Measurements from ENCODE around the gene NSD1. TPM values are rescaled to one million over a fixed set of nuclear protein-coding genes. Genes with fewer than 3 reads are reported as not detected.

Gene NSD1
- total and polyA plus RNA-seq, 10 of the 15 experiments (the other 5 are each of a cell fraction or from before 2014, with no cell fraction given): 7.0 to 57.9 (median 30.4) TPM

GRCh38 chr5:177183766-177184360 lies 50.3 kb downstream of the NSD1 start:
- SMC1A ChIA-PET (ENCODE audit: uncharacterized antibody, unreplicated experiment): interaction anchor here (1.2 kb wide), 1 partner anchor 24 kb away, joined by 3 read pairs; no protein-coding TSS in a partner anchor
- in situ Hi-C loops (cut with MboI): no loop called here
- Histone ChIP-seq H3K9ac (ENCODE audit: control insufficient read depth, insufficient read depth, low read length) (no peak overlapping the region), H3K4me3 (no peak overlapping the region), H3K27me3 (replicated peaks in 1 of 2; ENCODE audit: control insufficient read depth in 2 of 2, insufficient read depth in 2 of 2, low read length in 1 of 2) (no peaks in the 10 kb centered on the region), H3K79me2 (ENCODE audit: control insufficient read depth, insufficient read depth, low read length) (peaks cover 29% of the 10 kb centered on the region), H3K9me3 (replicated peaks; ENCODE audit: control insufficient read depth, insufficient read depth, low read length) (no peaks in the 10 kb centered on the region), H4K20me1 (ENCODE audit: control insufficient read depth, insufficient read depth) (no peaks in the 10 kb centered on the region), H3K27ac (ENCODE audit: control insufficient read depth, insufficient read depth) (no peak overlapping the region), H2AFZ (ENCODE audit: control insufficient read depth, low read depth, low read length) (no peak overlapping the region), H3K4me1 (ENCODE audit: control insufficient read depth, insufficient read depth, low read length) (no peaks in the 10 kb centered on the region), H3K4me2 (ENCODE audit: control insufficient read depth, insufficient read depth) (no peak overlapping the region), H3K36me3 (ENCODE audit: control insufficient read depth in 2 of 2, insufficient read depth in 2 of 2, low read length in 1 of 2) (peaks cover 2 to 6% of the 10 kb centered on the region in 2 experiments; a peak in 3 of 4 replicates)
- ATAC-seq (no peak), FAIRE-seq (no peak), DNase-seq (ENCODE audit: low read depth, low spot score) (no peak)
- BruUV-seq (replicated peaks): no TSS peak
- TF ChIP-seq RAD51 (IDR thresholded peaks at IDR 0.05): no peak
- TF ChIP-seq KDM1A (IDR thresholded peaks at IDR 0.05; ENCODE audit: borderline replicate concordance): no peak
- no peak for TF ChIP-seq CEBPZ (IDR thresholded peaks at IDR 0.05; ENCODE audit: low read depth, low read length)
- TF ChIP-seq POLR2AphosphoS2 (IDR thresholded peaks at IDR 0.05; ENCODE audit: low read depth, low read length): no peak
- no peak for TF ChIP-seq YY1 (IDR thresholded peaks at IDR 0.05; ENCODE audit: low read depth, low read length)
- no peak for TF ChIP-seq TCF7 (IDR thresholded peaks at IDR 0.05; ENCODE audit: borderline replicate concordance)
- TF ChIP-seq FOXM1 (IDR thresholded peaks at IDR 0.05; ENCODE audit: low read depth, low read length): no peak
- no peak for TF ChIP-seq POLR2A (IDR thresholded peaks at IDR 0.05; ENCODE audit: low read depth, low read length)
- no peak for TF ChIP-seq CBX3 (IDR thresholded peaks at IDR 0.05; ENCODE audit: borderline replicate concordance, low read depth)
- no peak for TF ChIP-seq ETV6 (conservative IDR thresholded peaks at IDR 0.05 in 1 of 2, IDR thresholded peaks at IDR 0.05 in 1 of 2; ENCODE audit: borderline replicate concordance in 1 of 2, low read depth in 1 of 2)
- POLR2A ChIA-PET: no interaction called here
- RAD21 ChIA-PET (ENCODE audit: unreplicated experiment): no interaction called here
- CTCF ChIA-PET: no interaction called here
- intact Hi-C loops (cut with micrococcal nuclease; ENCODE audit: unreplicated experiment): no loop called here
- WGBS (ENCODE audit: insufficient coverage, insufficient replicate concordance, low lambda C conversion rate, missing lambda C conversion rate): 51% methylated on average over 3 of the region's 3 CpGs
